ENCODE measurements around the gene PTPRG.

The PTPRG gene

DNA sequence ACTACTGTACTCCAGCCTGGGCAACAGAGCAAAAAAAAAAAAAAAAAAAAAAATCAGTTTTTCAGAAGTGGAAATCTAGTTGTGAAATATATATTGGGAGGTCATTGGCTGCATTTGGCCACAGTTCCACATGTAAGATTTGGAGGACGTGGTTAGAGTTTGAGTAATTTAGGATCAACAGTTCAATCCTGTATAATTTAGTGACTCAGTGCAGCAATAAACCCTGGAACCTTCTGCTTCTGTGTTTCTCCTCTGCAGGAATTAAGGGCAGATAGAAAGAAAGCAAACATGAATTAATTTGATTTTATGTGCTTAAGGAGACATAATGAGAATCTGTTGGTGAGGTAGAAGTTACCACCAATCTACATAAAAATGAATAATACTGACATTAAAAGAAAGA is 347.0 kb downstream of the PTPRG start:
- DNase-seq = no peak

DNA sequence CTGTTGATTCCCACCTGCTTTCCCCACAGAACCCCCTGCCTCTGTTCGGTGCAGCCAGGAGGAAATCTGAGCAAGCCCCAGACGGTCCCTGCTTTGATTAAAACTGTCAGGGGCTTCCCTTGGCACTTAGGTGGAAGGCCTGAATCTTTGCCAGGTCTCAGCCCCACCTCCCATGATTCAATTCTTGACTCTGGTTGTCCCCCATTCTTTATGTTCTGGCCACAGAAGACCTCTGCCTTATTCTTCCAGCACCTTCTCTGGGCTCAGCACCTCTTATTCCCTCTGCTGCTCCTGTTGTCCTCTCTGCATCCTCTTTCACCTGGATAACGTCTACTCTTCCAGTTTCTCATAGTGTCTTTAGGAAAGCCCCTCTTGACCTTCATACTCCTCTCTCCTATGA is 349.4 kb downstream of the PTPRG start:
- no peak for DNase-seq

DNA sequence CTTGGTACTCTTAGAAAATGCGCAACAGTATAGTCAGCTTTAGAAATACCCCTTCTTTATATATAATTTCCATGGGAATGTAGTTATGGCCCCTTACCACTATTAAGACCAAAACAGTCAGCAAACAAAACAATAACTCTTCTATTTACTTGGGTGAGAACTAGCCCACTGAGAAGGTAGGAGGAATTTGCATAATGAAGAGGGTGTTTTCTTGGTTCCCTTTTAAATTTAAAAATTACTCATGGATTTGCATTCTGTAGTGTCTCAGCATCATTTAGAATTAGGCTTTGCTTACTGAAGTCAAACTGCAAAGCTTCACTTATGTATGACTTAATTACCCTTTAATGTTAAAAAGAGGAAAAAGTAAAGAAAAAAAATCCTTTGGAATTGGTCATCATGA is 350.8 kb downstream of the PTPRG start:
- no peak for DNase-seq

DNA sequence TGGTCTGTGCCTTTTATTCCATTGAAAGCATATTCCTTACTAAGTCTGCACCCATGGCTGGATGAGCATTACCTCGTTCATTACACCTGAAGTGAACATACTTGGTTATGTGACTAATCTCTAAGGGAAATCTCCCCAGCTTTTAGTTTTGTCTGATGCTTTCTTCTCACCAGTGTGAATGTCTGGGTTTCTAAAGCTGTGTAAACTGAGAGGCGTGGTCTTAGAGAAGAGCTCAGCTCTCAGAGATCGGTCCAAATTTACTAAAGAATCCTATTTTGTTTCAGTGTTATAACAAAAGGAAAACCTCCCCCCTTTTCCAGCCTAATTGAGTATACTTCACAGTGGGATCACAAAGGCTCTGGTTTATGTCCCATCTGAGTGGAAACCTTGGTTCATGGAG is 352.3 kb downstream of the PTPRG start:
- no peak for DNase-seq

DNA sequence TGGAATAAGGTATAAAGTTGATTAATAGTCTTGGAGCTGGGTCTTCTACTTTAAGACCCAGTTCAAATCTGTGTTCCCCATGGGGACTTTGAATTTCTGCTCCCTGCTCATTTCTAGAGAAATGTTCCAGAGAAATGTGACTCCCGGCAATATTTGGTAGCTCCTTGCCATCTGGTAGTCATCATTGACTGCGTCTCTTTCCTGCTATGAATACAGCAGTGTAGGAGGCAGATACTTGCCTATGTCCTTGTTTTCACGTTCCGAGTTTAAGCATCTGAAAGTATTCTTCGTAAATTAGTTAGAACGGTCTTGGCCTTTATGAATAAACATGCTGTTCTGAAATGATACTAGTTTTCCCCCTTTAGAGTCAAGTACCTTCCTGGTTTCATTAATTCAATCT is 352.9 kb downstream of the PTPRG start:
- no peak for DNase-seq

DNA sequence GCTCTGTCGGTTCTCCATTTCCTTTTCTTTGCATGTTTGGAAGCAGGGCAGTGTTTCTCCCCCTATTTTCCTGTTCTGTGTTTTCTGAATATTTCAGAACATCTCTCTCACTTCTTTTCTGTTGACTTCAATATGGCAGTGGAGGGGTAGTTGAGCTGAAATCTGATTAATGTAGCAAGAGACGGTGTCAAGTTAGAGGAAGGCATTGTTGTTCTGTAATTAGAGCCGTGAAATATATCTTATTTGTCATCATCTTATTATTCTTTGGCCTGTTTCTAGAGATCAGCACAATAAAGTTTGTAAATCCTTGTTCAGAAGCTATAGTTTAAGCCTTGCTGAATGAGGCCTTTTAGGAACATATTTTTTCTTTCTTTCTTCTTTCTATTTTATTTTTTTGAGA is 353.9 kb downstream of the PTPRG start:
- DNase-seq = no peak

DNA sequence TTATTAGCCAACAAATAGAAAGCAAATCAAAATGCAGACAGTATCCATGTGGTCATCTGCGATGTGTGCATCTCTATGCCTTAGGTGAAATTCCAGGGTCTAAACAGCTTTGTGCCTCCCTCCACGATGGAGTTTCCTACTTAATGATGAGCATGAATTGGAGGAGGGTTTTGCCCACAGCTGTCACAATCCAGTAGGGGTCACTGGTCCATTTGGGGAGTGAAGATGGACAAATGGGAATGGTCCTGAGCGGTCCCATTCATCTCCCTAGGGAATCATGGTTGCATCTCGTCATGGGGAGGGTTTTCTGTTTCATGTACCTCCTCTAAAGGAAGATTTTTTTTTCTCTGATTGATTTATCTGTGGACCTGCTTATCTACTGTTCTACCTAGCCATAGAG is 358.0 kb downstream of the PTPRG start:
- no peak for DNase-seq

DNA sequence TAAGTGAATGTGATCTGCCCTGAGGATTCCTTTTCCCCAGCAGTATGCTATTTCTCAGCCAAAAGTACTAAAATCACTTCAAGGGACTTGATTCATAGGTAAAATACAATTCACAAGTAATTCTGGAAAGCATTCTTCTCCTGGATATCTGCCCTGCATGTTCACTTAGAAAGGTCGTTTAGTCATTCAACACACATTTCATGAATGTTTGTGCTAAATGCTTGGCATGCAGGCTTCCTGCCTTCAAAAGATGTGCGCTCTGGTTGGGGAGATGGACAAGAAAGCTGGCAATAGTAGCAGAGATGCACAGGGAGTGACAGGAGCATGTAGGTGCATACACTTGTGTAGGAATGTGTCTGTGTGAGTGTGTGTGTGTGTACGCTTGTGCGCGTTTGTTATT is 360.7 kb downstream of the PTPRG start:
- no peak for DNase-seq

DNA sequence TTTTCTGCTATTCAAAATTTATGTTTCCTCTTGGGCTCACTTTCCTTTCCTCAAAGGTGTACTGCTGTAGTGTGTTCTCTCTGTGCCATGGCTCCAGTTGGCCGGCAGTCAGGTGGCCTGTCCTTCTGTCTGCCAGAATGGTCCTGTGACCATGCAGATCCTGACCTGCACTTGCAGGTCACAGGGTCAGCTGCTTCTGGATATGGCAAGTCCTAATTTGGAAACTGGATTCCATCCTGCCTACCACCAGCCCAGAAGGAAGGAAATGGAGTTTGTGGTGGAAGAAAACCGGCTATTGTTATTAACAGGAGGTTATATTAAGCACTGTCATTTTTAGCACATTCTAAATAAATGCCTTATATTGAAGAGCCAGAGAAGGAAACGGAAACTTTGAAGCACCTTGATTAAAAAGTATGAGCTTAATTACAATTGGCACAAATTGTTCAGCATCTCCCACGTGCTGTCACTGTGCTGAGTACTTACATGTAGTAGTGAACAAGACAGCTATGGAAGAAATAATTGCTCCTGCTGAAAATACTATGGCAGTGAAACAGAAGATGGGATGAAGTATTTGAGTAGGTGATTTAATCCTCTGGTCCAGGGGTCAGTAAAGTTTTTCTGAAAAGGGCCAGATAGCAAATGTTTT is 362.8 kb downstream of the PTPRG start:
- DNase-seq = no peak

DNA sequence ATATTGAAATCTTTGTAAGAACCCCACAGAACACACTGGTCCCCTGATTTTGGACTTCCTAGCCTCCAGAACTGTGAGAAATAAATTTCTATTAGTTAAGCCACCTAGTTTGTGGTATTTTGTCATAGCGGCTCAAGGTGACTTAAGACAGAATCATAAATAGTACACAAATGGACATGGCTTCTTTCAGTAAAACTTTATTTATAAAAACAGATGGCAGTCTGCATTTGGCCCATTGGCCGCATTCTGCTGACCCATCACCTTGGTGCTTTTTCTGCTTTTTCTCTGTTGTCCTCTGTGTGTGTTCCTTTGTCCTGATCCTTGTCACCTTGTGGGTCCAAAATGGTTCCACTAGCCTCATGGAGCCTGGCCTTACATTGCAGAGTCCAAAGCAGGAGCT is 363.6 kb downstream of the PTPRG start:
- DNase-seq = no peak

DNA sequence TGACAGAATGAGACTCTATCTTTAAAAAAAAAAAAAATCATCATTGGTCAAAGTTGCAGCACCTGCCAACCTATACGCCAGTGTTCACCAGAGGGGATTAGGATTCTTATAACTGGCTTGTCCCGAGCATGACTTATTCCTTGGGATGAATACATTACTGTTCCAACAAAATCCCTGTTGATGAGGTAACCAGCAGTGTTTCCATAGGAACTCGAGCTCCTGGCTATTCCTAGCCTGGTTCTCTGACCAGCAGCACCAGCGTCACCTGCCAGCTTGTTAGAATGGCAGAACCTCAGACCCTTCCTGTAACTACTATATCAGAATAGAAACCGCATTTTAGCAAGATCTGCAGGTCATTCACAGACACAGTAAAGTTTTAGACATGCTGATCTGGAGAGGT is 364.4 kb downstream of the PTPRG start:
- no peak for DNase-seq

DNA sequence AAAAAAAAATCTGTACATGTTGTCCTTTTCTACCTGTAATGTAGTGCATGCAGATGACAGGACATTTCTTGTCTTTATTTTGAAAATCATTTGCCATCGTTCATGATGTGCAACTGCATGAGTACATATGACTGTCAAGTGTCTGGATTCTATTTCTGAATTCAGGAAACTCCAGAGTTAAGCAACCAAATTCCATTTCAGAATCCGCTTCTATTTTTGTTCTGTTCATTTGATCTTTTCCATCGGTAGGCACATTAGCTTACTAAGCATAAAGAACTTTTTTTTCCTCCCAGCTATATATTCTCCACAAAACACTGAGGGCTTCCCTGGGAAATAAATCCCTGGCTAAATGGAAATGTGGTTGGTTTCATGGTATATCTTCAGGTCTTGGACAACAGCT is 365.6 kb downstream of the PTPRG start:
- no peak for DNase-seq

DNA sequence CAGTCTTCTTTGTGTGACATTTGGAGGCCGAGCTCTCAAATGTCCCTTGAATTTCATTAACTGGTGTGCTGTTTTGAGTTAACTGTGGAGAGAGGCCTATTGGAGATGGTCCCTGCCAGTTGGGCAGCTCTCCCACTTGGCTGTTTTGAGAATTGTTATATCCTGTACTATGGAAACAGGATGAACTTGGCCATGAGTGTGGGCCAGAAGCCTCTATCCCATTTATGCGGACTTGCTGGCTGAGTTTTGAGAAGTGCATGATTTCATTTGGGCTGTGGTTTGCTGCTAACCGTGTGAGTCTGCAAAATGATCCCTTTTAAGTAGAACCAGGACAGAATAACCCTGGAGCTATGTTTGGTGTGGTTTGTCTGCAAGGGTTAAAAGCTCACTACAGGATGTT is 366.0 kb downstream of the PTPRG start:
- DNase-seq = no peak

DNA sequence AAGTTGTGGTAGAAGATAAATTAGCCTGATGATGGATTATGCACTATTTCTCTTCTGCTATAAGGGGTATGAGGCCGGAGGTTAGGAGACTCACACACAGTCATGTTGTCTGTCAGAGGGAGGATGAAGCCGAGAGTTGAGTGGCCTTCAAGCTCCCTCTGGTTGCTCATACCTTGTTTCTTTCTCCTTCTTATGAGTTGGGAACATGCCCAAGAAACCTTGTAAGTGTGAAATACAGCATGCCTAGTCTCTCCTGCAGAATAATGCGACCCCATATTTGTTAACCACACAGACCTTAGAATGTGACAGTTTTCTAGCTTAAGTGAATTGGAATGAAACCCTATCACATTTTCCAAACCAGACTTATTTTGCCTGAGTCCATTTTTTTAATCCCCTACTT is 366.7 kb downstream of the PTPRG start:
- DNase-seq = no peak

DNA sequence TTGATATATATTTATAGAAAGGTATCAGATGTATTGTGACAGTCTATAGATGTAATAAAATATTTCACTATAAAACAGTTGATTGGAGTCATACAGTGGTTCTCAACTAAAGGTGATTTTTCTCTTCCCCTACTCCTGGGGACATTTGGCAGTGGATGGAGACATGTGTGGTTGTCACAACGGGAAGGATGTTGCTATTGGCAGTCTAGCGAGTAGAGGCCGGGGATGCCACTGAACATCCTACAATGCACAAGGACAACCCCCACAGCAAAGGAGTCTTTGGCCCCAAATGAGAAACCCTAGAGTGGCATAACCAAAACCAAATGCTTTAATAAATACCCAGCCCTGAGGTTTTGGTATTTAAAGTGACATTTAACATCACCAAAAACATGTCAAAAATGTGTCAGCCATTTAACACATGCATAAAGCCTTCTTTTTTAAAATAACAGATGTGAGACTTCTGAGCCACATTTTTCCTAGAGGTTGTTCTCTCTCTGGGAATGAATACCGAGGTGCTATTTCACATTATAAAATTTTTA is 367.5 kb downstream of the PTPRG start:
- no peak for DNase-seq

DNA sequence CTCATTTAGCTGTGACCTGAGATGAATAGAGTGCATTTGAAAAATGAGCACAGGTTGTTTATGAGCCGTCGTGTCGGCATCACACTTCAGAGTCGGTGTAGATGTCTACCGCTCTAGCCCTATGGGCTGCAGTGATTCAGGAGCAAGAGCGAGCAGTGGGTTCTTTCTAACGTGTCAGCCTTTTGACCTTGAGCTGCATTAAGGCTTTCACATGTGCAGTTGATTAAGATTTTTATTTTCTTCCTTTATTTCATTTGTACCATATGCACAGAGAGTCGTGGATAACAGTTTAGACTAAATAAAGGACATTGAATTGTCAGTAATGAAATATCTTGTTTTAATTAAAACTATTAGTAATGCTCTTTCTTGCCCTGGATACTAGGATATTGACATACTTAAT is 368.2 kb downstream of the PTPRG start:
- no peak for DNase-seq

DNA sequence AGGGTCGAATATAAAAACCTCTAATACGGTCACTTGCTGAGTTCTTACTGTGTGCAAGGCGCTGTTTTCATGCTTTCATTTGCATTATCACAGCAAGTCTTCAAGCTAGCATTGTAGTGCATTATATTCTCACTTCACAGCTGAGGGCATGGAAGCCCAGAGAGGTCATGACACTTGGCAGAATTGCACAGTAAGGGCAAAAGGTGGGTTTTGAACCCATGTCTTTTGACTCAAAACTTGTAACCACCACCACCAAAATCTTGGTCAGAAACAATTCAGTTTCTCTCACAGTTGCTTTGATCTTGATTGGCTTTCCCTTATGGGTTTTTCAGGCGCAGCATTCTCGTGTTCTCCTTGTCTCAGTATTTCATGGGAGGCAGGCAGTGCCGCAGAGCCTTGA is 371.1 kb downstream of the PTPRG start:
- no peak for DNase-seq

DNA sequence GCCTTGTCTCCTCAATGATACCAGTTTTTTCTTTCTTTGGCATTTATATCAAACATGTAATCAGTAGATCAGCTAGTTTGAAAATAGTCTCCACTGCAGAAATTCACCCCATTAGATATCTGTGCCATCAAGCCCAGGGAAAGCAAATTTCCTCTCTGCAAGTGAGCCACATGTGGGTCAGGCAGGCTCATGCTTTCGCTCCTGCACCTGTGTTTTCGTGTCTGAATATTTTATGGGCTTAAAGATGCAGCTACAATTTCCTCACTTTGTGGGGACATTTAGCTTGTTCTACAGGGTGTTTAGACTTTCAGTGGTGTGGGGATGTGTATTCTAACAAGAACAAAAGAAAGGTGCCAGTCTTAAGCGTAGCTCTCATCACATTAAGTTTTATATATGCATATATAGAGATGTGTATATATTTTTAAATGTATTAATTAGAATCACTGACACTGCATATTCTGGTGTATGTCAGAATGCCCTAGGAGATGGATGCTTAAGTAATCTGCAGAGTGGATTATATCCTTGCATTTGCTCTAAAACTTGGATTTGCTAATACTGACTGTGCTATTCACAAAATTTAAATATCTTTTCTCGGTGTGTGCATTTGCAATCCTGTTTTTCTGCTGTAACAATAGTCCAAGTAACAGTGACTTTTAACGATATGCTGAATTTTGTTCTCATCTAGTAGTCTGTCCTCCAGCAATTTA is 372.6 kb downstream of the PTPRG start:
- DNase-seq = no peak

DNA sequence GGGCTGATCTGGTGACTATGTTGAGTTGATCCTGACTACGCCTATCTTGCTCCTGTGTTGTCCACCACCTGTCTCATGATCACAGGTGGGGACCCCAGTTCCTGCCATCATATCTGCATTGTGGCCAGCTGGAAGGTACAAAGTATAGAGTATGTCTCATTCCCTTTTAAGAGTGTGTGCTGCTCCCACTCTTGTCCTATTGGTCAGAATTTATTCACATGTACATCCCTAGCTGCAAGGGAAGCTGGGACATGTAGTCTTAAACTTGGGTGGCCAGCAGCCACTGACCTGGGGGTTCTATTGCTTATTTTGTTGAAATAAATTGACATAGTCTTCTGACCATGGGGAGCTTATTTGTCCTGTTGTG is 373.1 kb downstream of the PTPRG start:
- no peak for DNase-seq

DNA sequence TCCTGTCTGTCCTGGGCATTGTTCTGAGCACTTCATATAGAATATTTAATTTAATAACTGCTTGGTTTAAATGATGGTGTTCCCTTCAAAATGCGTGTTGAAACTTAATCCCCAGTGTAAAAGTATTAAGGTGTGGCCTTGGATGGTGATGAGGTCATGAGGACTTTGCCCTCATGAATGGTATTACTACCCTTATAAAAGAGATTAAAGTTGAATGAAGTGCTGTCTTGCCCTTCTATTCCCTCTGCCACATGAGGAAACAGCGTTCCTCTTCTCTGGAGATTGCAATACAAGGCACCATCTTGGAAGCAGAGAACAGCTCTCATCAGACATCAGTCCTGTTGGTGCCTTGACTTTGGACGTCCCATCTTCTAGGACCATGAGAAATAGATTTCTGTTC is 374.4 kb downstream of the PTPRG start:
- no peak for DNase-seq

DNA sequence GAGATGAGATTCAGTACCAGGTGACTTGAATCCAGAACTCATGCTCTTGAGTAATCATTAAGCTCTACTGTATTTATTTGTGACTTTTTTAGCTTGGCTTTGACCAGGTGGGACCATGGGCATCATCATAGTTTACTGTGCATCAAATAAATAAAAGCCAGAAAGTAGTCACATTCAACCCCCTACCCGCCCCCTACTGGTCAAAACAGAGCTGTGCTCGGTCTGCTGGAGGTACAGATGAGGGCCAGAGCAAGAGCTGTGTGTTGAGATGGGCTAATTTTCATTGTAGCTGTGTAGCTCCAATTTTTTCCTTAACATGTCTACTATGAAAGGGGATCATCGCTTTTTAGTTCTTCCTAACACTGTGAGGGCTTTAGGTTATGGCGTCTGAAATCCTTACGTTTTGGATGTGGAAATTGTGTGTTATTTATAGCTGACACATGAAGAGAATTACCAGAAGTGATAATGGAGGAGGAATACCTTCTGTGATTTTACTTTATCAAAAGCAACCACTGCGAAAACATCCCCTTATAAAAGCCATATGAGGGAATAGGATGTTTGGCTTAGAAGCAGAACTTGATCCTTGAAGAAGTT is 375.1 kb downstream of the PTPRG start:
- DNase-seq = peak; percentile 13

DNA sequence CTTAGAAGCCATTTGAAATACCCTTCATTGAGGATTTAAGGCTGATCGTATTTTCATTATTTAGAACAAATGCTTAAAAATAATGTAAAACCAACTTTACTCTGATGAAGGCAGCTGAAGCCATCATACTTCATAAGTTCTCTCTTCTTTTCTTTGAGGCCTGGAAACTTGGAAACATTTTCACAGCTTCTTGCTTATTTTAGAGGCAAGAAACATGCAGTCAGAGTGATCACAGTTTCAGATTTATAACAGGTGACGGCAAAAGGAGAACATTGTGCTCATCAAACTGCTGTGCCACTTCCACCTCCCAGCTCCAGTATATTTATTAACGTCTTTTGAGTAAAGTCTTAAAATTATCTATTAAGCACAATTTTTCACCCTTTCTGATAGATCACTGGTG is 376.1 kb downstream of the PTPRG start:
- no peak for DNase-seq

DNA sequence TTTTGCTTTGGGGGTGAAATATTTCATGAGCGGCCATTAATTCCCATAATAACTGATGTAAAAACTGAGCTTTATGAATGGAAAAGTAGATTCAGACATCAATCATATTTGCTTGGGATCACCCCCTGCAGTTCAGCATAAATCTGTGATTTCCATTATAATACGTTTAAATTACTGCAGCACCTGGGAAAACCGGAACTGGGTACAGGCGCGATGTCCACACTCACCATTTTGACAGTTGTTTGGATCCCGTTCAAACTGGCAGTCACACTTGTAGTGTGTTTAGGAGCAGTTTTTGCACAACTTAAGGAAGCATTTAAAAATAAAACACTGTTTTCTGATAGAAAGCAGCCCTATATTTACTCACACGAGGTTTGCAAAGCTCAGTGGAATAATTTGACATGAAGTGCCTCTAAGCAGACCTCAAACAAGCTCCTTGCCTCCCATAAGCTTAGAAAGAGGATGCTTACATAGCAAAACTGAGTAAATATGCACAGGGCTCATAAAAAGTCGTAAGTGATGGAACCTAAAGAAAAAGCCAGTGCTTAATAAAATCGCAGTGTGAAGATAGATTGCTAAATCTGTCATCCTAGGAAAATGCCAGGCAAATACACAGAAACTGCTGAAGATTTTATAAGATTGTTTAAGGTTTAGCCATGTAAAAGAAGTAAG is 377.6 kb downstream of the PTPRG start:
- DNase-seq = no peak

DNA sequence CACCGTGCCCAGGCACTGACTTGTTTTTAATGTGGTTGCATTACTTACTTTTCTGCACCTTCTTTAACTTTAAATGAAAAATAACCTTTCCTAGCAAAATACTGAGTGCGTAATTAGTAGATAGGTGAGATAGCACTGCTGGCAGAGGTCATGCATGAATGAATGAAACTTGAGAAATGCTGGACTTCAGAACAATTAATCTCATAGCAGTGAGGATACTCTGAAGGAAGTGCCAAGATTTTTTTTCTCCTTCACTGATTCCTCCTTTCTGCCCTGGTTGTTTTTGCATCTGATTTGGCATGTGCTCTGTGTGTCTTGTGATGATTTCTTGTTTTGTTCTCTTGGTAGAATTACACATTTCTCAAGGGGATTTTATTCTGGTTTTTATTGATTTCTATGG is 378.9 kb downstream of the PTPRG start:
- DNase-seq = no peak

Measured in CD4-positive, alpha-beta T cell treated with Interleukin-17A for 4 hours (primary cell).